ENCODE measurements around the gene CD200.

DNA sequence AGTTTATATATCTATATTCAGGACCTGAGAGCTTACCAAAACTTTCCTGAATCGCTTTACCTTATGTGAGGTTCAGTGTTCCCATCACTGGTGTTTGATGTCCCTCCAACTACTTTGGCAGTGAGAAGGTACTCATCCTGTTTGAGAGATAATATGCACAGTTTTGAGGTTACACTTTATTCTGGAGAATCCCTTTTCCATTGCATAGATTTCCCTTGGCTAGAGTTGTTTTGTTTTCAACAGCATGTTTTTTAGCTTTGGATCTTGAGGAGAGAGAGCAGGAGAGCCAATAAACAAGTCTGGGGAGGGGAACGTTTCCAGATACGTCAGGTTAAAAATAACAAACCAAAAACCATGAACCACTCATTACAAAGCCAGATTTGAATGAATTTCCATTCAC lies 33.6 kb downstream of the CD200 start:
- TF ChIP-seq CHD4 (IDR thresholded peaks at IDR 0.05; ENCODE audit: borderline replicate concordance) (no peak), RARB (CRISPR knock-in tag; IDR thresholded peaks at IDR 0.05) (no peak), BHLHE40 (IDR thresholded peaks at IDR 0.05; ENCODE audit: low read depth, low read length) (no peak), HOXA7 (CRISPR knock-in tag; IDR thresholded peaks at IDR 0.05) (no peak), EP300 (IDR thresholded peaks at IDR 0.05) (no peak), SMC3 (IDR thresholded peaks at IDR 0.05) (no peak), POLR2A (IDR thresholded peaks at IDR 0.05; ENCODE audit: low read length) (no peak), CBX2 (IDR thresholded peaks at IDR 0.05; ENCODE audit: borderline replicate concordance, low read depth) (no peak), ZFP36 (IDR thresholded peaks at IDR 0.05; ENCODE audit: borderline replicate concordance, partially characterized antibody) (no peak)
- TF ChIP-seq, protein P1, sequence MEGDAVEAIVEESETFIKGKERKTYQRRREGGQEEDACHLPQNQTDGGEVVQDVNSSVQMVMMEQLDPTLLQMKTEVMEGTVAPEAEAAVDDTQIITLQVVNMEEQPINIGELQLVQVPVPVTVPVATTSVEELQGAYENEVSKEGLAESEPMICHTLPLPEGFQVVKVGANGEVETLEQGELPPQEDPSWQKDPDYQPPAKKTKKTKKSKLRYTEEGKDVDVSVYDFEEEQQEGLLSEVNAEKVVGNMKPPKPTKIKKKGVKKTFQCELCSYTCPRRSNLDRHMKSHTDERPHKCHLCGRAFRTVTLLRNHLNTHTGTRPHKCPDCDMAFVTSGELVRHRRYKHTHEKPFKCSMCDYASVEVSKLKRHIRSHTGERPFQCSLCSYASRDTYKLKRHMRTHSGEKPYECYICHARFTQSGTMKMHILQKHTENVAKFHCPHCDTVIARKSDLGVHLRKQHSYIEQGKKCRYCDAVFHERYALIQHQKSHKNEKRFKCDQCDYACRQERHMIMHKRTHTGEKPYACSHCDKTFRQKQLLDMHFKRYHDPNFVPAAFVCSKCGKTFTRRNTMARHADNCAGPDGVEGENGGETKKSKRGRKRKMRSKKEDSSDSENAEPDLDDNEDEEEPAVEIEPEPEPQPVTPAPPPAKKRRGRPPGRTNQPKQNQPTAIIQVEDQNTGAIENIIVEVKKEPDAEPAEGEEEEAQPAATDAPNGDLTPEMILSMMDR (IDR thresholded peaks at IDR 0.05) = no peak
- TF ChIP-seq, protein P2, sequence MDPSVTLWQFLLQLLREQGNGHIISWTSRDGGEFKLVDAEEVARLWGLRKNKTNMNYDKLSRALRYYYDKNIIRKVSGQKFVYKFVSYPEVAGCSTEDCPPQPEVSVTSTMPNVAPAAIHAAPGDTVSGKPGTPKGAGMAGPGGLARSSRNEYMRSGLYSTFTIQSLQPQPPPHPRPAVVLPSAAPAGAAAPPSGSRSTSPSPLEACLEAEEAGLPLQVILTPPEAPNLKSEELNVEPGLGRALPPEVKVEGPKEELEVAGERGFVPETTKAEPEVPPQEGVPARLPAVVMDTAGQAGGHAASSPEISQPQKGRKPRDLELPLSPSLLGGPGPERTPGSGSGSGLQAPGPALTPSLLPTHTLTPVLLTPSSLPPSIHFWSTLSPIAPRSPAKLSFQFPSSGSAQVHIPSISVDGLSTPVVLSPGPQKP (IDR thresholded peaks at IDR 0.05; ENCODE audit: low read depth, low read length) = no peak
- TF ChIP-seq, protein P3, sequence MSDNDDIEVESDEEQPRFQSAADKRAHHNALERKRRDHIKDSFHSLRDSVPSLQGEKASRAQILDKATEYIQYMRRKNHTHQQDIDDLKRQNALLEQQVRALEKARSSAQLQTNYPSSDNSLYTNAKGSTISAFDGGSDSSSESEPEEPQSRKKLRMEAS (IDR thresholded peaks at IDR 0.05) = no peak
- TF ChIP-seq, protein P4, sequence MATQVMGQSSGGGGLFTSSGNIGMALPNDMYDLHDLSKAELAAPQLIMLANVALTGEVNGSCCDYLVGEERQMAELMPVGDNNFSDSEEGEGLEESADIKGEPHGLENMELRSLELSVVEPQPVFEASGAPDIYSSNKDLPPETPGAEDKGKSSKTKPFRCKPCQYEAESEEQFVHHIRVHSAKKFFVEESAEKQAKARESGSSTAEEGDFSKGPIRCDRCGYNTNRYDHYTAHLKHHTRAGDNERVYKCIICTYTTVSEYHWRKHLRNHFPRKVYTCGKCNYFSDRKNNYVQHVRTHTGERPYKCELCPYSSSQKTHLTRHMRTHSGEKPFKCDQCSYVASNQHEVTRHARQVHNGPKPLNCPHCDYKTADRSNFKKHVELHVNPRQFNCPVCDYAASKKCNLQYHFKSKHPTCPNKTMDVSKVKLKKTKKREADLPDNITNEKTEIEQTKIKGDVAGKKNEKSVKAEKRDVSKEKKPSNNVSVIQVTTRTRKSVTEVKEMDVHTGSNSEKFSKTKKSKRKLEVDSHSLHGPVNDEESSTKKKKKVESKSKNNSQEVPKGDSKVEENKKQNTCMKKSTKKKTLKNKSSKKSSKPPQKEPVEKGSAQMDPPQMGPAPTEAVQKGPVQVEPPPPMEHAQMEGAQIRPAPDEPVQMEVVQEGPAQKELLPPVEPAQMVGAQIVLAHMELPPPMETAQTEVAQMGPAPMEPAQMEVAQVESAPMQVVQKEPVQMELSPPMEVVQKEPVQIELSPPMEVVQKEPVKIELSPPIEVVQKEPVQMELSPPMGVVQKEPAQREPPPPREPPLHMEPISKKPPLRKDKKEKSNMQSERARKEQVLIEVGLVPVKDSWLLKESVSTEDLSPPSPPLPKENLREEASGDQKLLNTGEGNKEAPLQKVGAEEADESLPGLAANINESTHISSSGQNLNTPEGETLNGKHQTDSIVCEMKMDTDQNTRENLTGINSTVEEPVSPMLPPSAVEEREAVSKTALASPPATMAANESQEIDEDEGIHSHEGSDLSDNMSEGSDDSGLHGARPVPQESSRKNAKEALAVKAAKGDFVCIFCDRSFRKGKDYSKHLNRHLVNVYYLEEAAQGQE (IDR thresholded peaks at IDR 0.05) = no peak

Data from A549 (cell line).